ENCODE measurements around the gene WDFY2. TPM values are rescaled to one million over a fixed set of nuclear protein-coding genes. Genes with fewer than 3 reads are reported as not detected.

Gene WDFY2
- total and polyA plus RNA-seq, 2 of the 13 experiments (the other 11 are each of a cell fraction or from before 2014, with no cell fraction given) = 22.6 to 27.0 TPM

DNA sequence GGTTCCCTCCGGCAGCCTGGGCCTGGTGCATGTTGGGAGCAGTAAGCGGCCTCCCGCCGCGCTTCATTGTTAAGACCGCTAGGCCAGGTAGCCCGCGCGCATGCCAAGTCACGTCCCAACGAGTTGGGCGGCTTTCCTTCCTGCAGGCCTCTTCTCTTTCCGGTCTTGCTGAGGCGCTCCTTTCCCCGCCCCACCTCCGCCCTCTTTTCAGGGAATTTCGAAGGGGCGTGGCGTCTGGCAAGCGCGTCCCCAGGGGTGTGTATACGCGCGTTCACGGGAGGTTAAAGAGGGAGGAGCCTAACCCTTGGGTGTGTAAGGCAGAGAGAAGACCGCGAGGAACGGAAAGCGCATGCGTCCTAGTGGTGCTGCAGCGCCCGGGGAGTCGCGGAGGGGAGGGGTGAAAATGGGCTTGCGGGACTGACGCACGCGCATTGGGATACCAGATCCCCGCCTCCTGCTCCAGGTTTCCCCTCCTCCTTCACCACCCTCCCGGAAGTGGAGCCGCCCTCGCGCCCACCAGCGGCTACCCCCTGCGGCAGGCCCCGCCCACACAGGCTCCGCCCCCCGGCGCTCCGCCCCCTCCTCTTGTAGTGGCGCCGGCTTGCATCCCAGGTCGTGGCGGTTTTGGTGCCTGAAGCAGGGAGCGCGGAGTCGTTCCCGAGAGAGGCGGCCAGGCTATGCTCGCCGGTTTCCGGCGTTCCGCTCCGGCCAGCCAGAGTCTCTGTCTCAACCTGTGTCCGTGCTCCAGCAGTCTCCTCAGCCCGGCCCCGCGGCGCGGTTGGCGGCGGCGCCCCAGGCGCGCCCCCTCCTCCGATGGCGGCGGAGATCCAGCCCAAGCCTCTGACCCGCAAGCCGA is at the start of gene WDFY2 (continued):
- TF ChIP-seq TP53 (CRISPR knock-in tag; conservative IDR thresholded peaks at IDR 0.05) (no peak), ZNF343 (CRISPR knock-in tag; IDR thresholded peaks at IDR 0.05) (peak; percentile 88; the same call in 1 of the 2 replicates), ZBTB46 (CRISPR knock-in tag; IDR thresholded peaks at IDR 0.05; ENCODE audit: borderline replicate concordance) (no peak; the same call in 1 of the 2 replicates), MAFF (IDR thresholded peaks at IDR 0.05; ENCODE audit: low read depth, low read length) (no peak), GMEB1 (CRISPR knock-in tag; IDR thresholded peaks at IDR 0.05; ENCODE audit: borderline replicate concordance) (peak; percentile 71; the same call in 1 of the 2 replicates), ZNF160 (CRISPR knock-in tag; IDR thresholded peaks at IDR 0.05) (no peak; the same call in 1 of the 2 replicates), KLF9 (CRISPR knock-in tag; IDR thresholded peaks at IDR 0.05; ENCODE audit: low read depth) (no peak), ZNF879 (CRISPR knock-in tag; IDR thresholded peaks at IDR 0.05) (no peak), CTCF (CRISPR knock-in tag; IDR thresholded peaks at IDR 0.05) (peak; percentile 64), CSRNP2 (CRISPR knock-in tag; conservative IDR thresholded peaks at IDR 0.05; ENCODE audit: low read depth) (no peak), NR0B2 (CRISPR knock-in tag; IDR thresholded peaks at IDR 0.05) (no peak), RNF219 (CRISPR knock-in tag; IDR thresholded peaks at IDR 0.05) (no peak), JUND (CRISPR knock-in tag; IDR thresholded peaks at IDR 0.05) (no peak), ZNF292 (CRISPR knock-in tag; IDR thresholded peaks at IDR 0.05; ENCODE audit: borderline replicate concordance, low read depth) (no peak; the same call in 1 of the 2 replicates), ZNF883 (CRISPR knock-in tag; IDR thresholded peaks at IDR 0.05; ENCODE audit: not compliant biosample characterization) (peak; percentile 83), JARID2 (CRISPR knock-in tag; IDR thresholded peaks at IDR 0.05; ENCODE audit: insufficient replicate concordance) (no peak), HMGA1 (CRISPR knock-in tag; conservative IDR thresholded peaks at IDR 0.05) (no peak), SRF (IDR thresholded peaks at IDR 0.05; ENCODE audit: low read depth, low read length) (no peak), RXRA (CRISPR knock-in tag; IDR thresholded peaks at IDR 0.05) (peak; percentile 15; the same call in 1 of the 2 replicates)

All from HepG2 (cell line).